Right renal pelvis (tissue), 4 donors: ENCODE results near the gene ZACN. TPM values are rescaled to one million over a fixed set of nuclear protein-coding genes. Genes with fewer than 3 reads are reported as not detected.
"Not testable (repeated sequence)": the region's sequence is repeated elsewhere in the genome, so short reads cannot be mapped to it uniquely, and the experiment has no call there.

Experiments used
- DNase-seq, 4 donors: peaks; one replicate each; pipeline ENCODE4 v3.0.0-alpha.2; 2013; ENCODE audit warnings: low read depth in 4 of 4, low spot score in 3 of 4, missing footprints in 1 of 4
- polyA plus RNA-seq, 4 donors: library from polyadenylated mRNA; unstranded; fragments of 120-200 nt; gene quantifications; one replicate each; pipeline ENCODE4 v1.2.1, GENCODE V29; 2013; ENCODE audit not compliant: insufficient read length in 4 of 4

Gene ZACN
- polyA plus RNA-seq: 10 to 100 TPM in 1 of 4 donors, 1 to 10 TPM in 2, under 1 TPM in 1; 0.48 to 17.4 (median 6.4) TPM

- DNase-seq: no peak
Observed at GRCh38 chr17:76078860-76079534, at the start of gene ZACN. Gene ZACN (plus strand): TSS chr17:76079182. CDS start chr17:76079265, 83 bp downstream.

GRCh38 chr17:76032073-76032779 is 46.8 kb upstream of the ZACN start:
- DNase-seq: no peak

DNA sequence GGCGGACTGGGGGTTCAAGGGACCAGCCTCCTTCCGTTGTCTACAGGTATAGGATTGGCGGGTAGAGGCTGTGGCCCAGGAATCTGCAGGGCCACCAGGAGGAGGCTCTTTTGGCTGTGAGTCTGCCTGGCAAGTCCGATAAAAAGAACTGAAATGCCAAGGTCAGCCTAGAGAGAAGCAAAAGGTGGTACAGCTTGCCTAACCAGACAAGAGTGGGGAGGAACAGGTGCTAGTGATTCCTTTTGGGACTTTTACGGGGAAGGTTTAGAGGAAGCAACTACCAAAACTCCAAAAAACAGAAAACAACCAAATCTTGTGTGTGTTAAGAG is 46.2 kb upstream of the ZACN start:
- no peak for DNase-seq

DNA sequence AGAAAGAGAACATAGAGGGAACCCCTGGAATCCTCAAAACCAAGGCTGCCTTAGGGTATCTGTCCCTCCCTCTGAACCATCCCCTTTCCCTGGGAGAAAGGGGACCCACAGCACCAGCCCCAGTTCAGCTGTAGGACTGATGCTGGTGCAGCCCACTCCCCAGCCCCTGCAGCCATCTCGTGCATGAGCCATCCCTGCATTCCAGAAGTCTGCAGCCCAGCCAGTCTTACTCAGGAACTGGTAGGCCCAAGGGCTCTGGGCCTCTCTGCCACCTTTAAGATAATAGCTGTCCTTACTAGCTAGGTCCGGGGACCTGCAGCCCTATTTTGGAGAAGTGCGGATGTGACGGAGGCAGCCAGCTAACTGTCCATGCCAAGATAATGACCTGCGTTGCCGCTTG is 45.8 kb upstream of the ZACN start:
- no peak for DNase-seq

DNA sequence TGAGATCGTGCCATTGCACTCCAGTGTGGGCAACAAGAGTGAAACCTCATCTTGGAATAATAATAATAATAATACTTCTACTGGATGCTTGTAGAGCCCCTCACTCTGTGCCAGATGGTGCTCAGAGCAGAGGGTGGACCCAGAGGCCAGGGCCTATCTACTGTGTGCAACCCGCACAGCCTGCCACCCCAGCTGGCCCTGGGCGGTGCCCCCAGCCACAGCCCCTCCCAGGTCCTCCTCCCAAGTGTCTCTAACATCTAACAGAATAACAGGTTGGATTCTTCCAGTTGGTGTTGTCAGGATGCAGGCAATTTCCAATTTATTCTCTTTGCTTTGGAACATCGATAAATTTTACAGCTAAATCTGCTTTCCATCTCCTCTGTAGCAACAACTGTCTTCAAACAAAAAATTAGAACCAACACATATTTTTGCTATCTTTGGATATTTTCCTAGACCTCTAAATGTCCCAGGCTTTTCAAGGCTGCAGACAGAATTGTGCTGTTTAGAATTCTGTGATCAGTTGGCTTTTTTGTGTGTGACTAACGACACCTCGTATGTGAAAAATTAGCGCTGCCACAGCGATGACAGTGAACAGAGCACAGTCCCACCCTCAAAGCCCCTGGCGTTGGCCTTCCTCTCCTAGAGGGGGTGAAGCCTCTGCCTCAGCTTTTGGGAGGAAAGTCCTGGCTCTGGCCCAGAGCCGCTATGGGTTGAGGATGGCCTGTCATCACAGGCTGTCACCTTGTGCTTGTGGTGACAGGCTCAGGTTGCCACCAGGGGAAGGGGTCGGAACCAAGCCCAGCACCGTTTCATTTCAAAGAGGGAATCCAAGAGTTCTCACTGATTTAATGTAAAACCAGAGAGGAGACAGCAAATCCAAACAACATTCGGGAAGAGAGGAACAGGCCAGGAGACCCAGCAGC is 44.3 kb upstream of the ZACN start:
- DNase-seq: no peak

DNA sequence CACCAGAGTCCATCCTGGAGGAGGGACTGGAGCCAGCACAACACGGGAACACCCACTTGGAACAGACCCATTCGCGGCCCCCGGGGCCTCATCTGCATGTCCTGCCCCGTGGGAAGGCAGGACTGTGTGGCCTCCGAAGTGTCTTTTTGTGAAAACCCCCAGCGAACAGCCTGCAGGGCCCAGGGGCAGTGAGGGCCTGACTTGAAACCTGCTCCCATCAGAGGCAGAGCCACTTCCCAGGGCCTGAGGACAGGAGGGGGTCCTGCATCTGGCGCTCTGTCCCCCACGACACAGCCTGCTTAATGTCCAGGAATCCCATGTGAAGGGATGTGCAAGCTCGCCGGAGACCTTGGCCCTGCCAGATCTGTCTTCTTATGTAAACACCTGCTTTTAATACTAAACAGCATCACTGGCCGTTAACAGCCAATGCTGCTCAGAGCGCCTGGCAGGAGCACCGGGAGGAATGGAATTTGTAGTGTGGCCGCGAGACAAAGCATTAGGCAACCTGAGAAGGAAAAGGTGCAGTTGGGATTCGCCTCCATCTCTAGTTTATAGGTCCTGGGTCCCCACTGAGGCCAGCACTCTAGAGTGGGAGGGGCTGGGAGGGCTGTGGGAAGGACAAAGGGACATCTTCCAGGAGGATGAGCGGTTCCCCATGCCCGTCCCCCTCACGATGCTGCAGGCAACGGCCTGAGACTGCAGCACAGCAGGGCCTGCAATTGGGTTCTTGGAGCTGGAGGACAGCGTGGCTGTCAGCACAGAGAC is 42.3 kb upstream of the ZACN start:
- DNase-seq: no peak

DNA sequence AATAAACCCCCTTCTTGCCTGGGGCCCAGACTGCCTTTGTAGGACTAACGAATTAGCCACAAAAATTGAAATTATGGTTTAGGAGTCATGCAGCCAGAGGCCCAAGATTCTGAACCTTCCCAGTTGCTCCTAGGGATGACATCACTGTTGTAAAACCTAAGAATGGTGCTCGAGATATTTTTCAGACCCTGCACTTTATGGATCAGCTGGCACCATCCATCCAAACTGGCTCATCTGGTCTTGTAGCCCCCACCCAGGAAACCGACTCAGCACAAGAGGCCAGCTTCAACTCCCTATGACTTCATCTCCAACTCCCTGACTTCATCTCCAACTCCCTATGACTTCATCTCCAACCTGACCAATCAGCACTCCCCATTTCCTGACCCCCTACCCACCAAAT is 40.9 kb upstream of the ZACN start:
- DNase-seq: no peak

DNA sequence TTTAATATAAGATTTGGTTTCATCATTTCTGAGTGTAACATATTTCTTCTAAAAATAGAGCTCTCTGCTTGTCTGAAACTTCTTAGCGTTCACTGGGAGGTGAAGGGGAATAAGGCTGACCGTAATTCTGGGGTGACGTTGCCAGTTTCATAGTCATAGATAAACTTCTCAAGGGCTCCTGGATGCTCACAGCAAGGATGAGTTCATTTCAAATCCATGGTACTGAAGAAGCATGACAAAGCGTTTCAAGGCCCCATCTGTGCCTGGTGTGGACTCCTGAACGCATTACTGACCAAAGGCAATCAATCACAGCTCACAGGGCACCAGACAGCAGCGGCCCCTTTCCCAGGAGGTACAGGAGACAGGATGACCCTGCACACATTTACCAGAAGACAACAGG is 39.9 kb upstream of the ZACN start:
- DNase-seq: no peak

DNA sequence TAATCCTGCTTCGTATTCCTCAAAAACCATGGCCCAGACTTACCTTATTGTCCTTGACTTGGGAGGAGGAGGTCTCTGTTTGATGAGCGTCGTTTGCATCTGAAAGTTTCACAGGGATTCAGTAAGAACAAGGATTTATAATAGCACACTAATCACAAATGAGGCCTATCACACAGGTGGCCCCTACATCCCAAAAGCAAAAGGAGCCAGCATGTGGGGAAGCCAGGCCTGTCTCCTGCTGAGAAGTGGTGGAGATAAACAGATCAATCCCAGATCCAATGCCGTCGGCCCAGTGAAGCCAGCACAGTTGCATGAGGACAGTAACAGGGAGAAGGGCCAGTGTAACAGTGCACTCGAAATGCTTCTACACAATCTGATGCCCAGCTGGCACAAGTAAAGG is 38.6 kb upstream of the ZACN start:
- DNase-seq: no peak

DNA sequence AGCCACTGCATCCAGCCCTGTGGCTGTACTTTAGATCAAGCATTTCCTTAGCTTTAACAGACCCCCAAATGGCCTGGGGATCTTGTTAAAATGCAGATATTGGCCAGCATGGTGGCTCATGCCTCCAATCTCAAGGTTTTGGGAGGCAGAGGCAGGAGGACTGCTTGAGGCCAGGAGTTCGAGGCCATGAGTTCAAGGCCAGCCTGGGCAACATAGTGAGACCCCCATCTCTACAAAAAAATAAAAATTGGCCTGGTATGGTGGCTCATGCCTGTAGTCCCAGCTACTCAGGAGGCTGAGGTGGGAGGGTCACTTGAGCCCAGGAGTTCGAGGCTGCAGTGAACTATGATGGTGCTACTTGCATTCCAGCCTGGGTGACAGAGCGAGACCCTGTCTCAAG is 36.1 kb upstream of the ZACN start:
- DNase-seq: not testable (repeated sequence)

DNA sequence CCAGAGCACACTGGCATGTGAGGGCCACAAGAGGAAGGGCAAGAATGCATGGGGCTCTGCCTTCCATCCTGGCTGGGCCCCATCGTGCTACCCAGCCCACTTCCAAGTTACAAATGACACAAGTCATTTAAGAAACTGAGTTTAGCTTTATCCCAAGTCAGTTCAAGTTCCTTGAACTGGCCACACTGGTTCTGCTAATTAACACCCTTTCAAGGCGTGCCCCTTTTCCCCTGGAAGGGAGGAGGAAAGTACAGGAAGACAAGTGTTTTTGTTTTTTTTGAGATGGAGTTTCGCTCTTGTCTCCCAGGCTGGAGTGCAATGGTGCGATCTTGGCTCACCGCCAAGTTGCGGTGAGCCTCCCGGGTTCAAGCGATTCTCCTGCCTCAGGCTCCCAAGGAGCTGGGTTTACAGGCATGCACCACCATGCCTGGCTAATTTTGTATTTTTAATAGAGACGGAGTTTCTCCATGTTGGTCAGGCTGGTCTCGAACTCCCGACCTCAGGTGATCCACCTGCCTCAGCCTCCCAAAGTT is 34.4 kb upstream of the ZACN start:
- DNase-seq: not testable (repeated sequence)

GRCh38 chr17:76046064-76046463 is 32.9 kb upstream of the ZACN start:
- no peak for DNase-seq

DNA sequence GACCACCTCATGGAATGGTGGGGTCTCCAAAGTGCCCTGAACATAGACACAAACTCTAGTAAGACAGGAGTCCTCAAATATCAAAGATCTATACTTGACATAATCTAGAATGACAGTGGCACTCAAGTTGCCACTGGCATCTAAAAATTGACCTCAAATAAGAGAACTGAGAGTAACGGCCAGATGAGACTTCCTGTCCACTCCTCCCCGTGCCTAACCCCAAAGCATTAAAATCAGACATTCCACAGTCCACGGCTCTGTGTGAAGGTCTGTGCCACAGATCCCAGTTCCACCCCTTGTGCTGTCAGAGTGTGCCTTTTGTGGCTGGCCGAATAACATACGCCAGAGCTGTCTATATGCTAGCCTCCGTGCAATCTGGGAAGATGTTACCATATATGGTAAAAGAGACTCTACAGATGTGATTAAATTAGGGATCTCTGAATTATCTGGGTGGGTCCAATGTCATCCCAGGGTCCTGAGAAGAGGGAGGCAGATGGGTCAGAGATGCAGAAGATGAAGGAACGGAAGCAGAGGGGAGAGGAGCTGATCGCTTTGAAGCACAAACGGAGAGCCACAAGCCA is 30.9 kb upstream of the ZACN start:
- no peak for DNase-seq

- no peak for DNase-seq
Observed at GRCh38 chr17:76048711-76049110, 30.3 kb upstream of the ZACN start.

DNA sequence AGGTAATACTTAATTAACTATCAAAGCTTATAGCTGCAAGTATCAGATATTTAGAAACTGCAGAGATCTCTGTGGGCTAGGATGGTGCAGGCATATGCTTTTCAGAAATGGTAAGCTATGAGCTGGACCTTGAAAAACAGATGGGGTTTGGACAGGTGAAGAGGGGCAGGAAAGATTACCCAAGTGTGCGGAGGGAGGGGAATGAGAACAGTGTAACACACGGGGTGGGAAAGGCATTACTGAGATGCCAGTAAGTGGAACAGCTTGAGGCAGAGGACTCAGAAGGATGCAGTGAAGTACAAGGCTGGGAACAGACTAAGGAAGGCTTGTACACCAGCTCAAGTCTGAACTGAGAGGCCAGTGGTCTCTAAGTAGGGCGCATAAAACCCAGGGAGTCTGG is 29.7 kb upstream of the ZACN start:
- no peak for DNase-seq

DNA sequence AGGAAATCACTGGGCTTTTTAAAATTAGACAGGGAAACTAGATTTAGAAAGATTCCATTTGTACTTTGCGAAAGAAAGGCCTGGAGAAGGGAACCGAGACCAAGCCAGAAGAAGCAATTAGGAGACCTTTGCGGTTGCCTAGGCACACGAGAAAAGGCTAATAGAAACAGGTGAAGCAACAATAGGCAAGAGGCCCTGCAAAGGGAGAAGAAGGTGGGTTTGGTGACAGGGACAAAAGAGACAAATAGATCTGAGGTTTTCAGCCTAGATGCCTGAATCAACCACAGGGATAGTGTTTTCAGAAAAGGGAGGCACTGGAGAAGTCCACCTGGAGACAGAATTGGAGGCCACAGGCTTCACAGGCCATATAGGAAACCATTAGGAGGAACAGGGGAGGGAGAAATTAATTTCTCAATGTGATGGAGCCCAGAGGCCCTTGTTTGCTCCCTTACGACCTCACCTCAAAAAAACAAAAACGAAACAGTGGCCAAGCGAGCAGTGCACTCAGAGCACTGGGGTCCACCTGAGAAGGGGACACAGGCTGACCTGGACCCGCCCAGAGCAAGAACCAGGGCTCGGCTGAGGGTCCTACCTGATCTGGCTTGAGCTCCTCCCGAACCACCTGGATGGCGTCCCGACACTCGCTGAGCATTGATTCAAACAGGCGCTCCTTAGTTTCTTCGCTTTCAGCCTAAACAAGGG is 29.0 kb upstream of the ZACN start:
- no peak for DNase-seq

GRCh38 chr17:76050538-76051467 is 28.2 kb upstream of the ZACN start:
- DNase-seq: no peak

DNA sequence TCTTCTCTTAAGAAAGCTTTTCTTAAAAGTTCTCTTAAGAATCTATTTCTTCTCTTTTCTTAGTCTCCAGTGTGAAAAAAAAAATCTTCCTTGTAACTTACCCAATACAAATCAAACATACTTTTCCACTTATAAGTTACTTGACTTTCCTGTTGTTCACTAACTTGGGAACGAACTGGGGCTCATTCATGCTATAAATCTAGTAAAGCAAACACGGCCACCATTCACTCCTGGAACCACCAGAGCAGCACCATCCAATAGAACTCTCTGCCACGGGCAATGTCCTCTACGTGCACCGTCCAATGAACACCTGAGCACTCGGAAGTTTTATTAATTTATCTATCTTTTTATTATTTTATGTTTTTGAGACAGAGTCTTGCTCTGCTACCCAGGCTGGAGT is 27.4 kb upstream of the ZACN start:
- no peak for DNase-seq
